PC-9 (cell line): ENCODE data around the gene L1CAM.

Experiments
- EZH2 ChIP-seq: fragments of 200-600 bp; sonication (generic); IDR thresholded peaks from 2 replicates; pipeline ENCODE4 v1.8.0; 2017; ENCODE audit warnings: antibody characterized with exemption, low read depth
- TF ChIP-seq, protein P1 (sequence below): fragments of 200-600 bp; sonication (generic); conservative IDR thresholded peaks from 2 replicates; pipeline ENCODE4 v1.6.1; 2017; ENCODE audit warnings: mixed run types, antibody characterized with exemption, mild to moderate bottlenecking, moderate library complexity

DNA sequence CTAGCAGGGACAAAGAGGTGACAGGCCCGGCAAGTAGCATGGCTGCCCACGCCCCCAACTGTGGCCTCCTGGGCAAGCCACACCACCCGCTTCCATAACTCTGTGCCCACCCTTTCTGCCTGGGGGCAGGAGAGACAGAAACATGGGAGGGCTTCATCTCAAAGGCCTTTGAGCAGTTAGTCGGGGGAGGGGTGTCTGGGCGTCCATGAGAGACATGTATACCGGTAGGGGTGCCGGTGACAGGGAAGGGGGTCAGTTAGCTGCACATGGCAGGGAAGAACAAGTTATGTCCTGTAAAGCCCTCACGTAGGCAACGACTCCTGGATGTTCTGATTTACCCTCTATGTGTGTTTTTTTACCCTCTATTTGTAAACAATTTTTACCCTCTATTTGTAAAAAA, 64.9 kb downstream of the L1CAM start:
- TF ChIP-seq, protein P1, sequence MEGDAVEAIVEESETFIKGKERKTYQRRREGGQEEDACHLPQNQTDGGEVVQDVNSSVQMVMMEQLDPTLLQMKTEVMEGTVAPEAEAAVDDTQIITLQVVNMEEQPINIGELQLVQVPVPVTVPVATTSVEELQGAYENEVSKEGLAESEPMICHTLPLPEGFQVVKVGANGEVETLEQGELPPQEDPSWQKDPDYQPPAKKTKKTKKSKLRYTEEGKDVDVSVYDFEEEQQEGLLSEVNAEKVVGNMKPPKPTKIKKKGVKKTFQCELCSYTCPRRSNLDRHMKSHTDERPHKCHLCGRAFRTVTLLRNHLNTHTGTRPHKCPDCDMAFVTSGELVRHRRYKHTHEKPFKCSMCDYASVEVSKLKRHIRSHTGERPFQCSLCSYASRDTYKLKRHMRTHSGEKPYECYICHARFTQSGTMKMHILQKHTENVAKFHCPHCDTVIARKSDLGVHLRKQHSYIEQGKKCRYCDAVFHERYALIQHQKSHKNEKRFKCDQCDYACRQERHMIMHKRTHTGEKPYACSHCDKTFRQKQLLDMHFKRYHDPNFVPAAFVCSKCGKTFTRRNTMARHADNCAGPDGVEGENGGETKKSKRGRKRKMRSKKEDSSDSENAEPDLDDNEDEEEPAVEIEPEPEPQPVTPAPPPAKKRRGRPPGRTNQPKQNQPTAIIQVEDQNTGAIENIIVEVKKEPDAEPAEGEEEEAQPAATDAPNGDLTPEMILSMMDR: no peak
- no peak for TF ChIP-seq EZH2
